Neural progenitor cell (in vitro differentiated cells): ENCODE measurements around the gene DYNLT5. TPM values are rescaled to one million over a fixed set of nuclear protein-coding genes. Genes with fewer than 3 reads are reported as not detected.
"Not testable (repeated sequence)": the region's sequence is repeated elsewhere in the genome, so short reads cannot be mapped to it uniquely, and the experiment has no call there.

ENCODE experiments used
- DNase-seq: peaks from one replicate; pipeline ENCODE4 v3.0.0-alpha.2; 2016; ENCODE audit warnings: low spot score
- H2AFZ ChIP-seq: fragments of 200-600 bp; sonication (generic); replicated peaks from 2 replicates; pipeline ENCODE4 v1.6.1; 2016; ENCODE audit warnings: antibody characterized with exemption
- H3F3A ChIP-seq: fragments of 200-600 bp; sonication (generic); 2 replicates; pipeline ENCODE4 v1.6.1; 2016; ENCODE audit warnings: antibody characterized with exemption, low read depth
- H3K27ac ChIP-seq: fragments of 200-600 bp; sonication (generic); 2 replicates; pipeline ENCODE4 v1.5.1; 2016; ENCODE audit warnings: mild to moderate bottlenecking
- H3K27me3 ChIP-seq: fragments of 200-600 bp; sonication (generic); 2 replicates; pipeline ENCODE4 v1.6.1; 2016; ENCODE audit warnings: mild to moderate bottlenecking, moderate library complexity
- H3K36me3 ChIP-seq: fragments of 200-600 bp; sonication (generic); 2 replicates; pipeline ENCODE4 v1.5.1; 2016
- H3K4me1 ChIP-seq: fragments of 200-600 bp; sonication (generic); 2 replicates; pipeline ENCODE4 v1.6.1; 2016; ENCODE audit warnings: mixed run types
- H3K4me2 ChIP-seq: fragments of 200-600 bp; sonication (generic); 2 replicates; pipeline ENCODE4 v1.6.1; 2016
- H3K4me3 ChIP-seq: fragments of 200-600 bp; sonication (generic); 2 replicates; pipeline ENCODE4 v1.5.1; 2016
- H3K79me2 ChIP-seq: fragments of 200-600 bp; sonication (generic); 2 replicates; pipeline ENCODE4 v1.6.1; 2016; ENCODE audit warnings: low read depth
- H3K9ac ChIP-seq: fragments of 200-600 bp; sonication (generic); 2 replicates; pipeline ENCODE4 v1.6.1; 2016
- H3K9me3 ChIP-seq: fragments of 200-600 bp; sonication (generic); 2 replicates; pipeline ENCODE4 v1.5.1; 2016; ENCODE audit warnings: low read depth
- H4K20me1 ChIP-seq: fragments of 200-600 bp; sonication (generic); 2 replicates; pipeline ENCODE4 v1.6.1; 2016; ENCODE audit warnings: low read depth
- H3K27ac Mint-ChIP-seq: 3 replicates; pipeline ENCODE4 v1.8.0; 2021; ENCODE audit warnings: mixed read lengths
- H3K27me3 Mint-ChIP-seq: 2 replicates; pipeline ENCODE4 v1.8.0; 2022; ENCODE audit warnings: low read depth, mild to moderate bottlenecking, inconsistent platforms, moderate library complexity, mixed read lengths; ENCODE audit not compliant: insufficient read depth
- H3K36me3 Mint-ChIP-seq: 3 replicates; pipeline ENCODE4 v1.8.0; 2021; ENCODE audit warnings: mixed read lengths
- H3K4me1 Mint-ChIP-seq: 3 replicates; pipeline ENCODE4 v1.8.0; 2021; ENCODE audit warnings: mixed read lengths
- H3K4me3 Mint-ChIP-seq: 3 replicates; pipeline ENCODE4 v1.8.0; 2021; ENCODE audit warnings: mild to moderate bottlenecking, moderate library complexity, mixed read lengths
- H3K9me3 Mint-ChIP-seq: 3 replicates; pipeline ENCODE4 v1.8.0; 2020; ENCODE audit warnings: mixed read lengths
- EZH2 ChIP-seq: fragments of 200-600 bp; sonication (generic); IDR thresholded peaks from 2 replicates; pipeline ENCODE4 v1.6.1; 2017; ENCODE audit warnings: antibody characterized with exemption, mild to moderate bottlenecking, moderate library complexity
- EZH2phosphoT487 ChIP-seq: fragments of 200-600 bp; sonication (generic); IDR thresholded peaks from 2 replicates; pipeline ENCODE4 v1.6.1; 2017; ENCODE audit warnings: antibody characterized with exemption
- total RNA-seq: library from RNA; depleted of rRNA; stranded (reverse); fragments of >200 nt; gene quantifications from 2 replicates; pipeline ENCODE4 v1.2.3, GENCODE V29; 2015; ENCODE audit warnings: low replicate concordance
- TF ChIP-seq, protein P1 (sequence below): fragments of 200-600 bp; sonication (generic); IDR thresholded peaks from 2 replicates; pipeline ENCODE4 v1.5.1; 2017; ENCODE audit warnings: antibody characterized with exemption, mild to moderate bottlenecking

DYNLT5 gene
- total RNA-seq, 1 donor from 2014 or later, result 0.22 TPM

DNA sequence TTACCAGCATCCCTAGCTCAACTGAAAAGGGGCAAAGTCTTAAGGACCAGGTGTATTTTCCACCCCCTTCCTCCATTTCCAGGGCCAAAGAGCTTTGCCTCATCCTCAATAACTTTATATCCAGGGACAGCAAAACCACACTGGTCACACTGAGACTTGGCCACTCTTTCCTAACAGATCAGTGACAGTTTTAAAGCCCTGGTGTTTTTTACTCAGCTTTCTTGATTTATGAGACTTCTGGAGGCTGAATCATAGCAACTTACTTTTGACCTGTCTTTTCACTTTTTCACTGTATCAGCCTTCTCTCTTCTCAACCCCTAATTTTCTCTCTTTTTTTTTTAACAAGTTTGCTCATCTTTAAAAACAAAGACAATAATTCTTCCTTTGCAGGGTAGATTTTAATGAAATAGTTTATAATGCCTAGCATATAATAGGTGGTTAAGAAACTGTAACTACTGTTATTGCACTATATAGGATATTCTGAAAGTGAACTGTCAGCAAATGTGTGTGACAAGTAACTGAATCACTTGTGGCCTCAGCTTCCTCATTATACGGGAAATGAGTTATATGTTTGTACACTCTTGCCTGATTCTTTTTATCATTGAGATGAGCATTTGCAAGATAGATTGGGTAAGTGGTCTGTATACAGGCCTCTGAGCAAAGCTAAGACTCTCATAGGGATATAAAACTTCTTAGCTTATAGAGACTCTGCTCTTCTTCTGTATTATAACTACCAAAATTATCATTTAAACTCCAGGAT is 19.7 kb upstream of the DYNLT5 start:
- no peaks in the 10 kb centered on the region for H3K4me1 Mint-ChIP-seq
- no peak overlapping the region for H3K27ac Mint-ChIP-seq
- H3K4me1 ChIP-seq, result no peaks in the 10 kb centered on the region
- no peaks in the 10 kb centered on the region for H3K27me3 Mint-ChIP-seq
- no peaks in the 10 kb centered on the region for H3K27me3 ChIP-seq
- no peaks in the 10 kb centered on the region for H3K9me3 Mint-ChIP-seq
- H3F3A ChIP-seq, result no peaks in the 10 kb centered on the region
- no peak overlapping the region for H3K4me3 ChIP-seq
- H3K27ac ChIP-seq, result no peak overlapping the region
- no peak overlapping the region for H3K4me3 Mint-ChIP-seq
- no peaks in the 10 kb centered on the region for H3K79me2 ChIP-seq
- H2AFZ ChIP-seq, result no peak overlapping the region
- H4K20me1 ChIP-seq, result no peaks in the 10 kb centered on the region
- no peak overlapping the region for H3K9ac ChIP-seq
- H3K4me2 ChIP-seq, result no peak overlapping the region
- no peaks in the 10 kb centered on the region for H3K36me3 ChIP-seq
- no peaks in the 10 kb centered on the region for H3K36me3 Mint-ChIP-seq
- no peak for DNase-seq
- H3K9me3 ChIP-seq, result no peaks in the 10 kb centered on the region
- TF ChIP-seq, protein P1, sequence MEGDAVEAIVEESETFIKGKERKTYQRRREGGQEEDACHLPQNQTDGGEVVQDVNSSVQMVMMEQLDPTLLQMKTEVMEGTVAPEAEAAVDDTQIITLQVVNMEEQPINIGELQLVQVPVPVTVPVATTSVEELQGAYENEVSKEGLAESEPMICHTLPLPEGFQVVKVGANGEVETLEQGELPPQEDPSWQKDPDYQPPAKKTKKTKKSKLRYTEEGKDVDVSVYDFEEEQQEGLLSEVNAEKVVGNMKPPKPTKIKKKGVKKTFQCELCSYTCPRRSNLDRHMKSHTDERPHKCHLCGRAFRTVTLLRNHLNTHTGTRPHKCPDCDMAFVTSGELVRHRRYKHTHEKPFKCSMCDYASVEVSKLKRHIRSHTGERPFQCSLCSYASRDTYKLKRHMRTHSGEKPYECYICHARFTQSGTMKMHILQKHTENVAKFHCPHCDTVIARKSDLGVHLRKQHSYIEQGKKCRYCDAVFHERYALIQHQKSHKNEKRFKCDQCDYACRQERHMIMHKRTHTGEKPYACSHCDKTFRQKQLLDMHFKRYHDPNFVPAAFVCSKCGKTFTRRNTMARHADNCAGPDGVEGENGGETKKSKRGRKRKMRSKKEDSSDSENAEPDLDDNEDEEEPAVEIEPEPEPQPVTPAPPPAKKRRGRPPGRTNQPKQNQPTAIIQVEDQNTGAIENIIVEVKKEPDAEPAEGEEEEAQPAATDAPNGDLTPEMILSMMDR, result no peak
- TF ChIP-seq EZH2phosphoT487 (no peak), EZH2 (no peak)

DNA sequence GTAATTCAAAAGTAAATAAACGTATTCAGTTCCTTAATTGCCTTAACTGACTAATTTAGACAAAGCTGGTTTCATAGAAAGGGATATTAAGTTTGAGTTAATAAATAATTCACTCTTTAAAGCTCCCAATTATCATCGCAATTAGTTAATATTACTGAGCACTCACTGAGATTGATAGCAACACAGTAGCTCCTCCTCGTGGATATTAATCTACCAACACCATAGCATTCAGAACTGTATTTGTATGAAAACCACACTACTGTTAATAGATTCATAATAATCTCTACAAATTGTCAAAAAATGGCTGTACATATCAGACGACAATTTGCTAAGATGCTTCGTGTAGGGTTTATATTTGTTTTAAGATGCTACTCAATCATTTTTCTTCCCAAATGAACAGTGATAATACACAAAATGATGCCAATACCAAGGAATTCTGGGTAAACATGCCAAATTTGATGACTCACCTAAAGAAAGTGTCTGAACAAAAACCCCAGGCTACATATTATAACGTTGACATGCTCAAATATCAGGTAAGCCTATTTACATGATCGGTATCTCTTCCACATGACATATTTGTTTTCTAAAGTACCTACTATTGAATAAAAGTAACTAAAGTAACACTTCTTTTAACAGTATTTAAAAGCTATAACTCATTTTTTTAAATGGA is 18.8 kb upstream of the DYNLT5 start:
- no peaks in the 10 kb centered on the region for H3K9me3 ChIP-seq
- no peak overlapping the region for H2AFZ ChIP-seq
- Mint-ChIP-seq H3K4me1 (no peaks in the 10 kb centered on the region), H3K4me3 (no peak overlapping the region), H3K9me3 (no peaks in the 10 kb centered on the region), H3K27ac (no peak overlapping the region), H3K27me3 (no peaks in the 10 kb centered on the region), H3K36me3 (no peaks in the 10 kb centered on the region)
- no peak overlapping the region for H3K27ac ChIP-seq
- no peaks in the 10 kb centered on the region for H3K36me3 ChIP-seq
- H3K27me3 ChIP-seq, result no peaks in the 10 kb centered on the region
- no peak for DNase-seq
- H3F3A ChIP-seq, result no peaks in the 10 kb centered on the region
- H3K9ac ChIP-seq, result no peak overlapping the region
- H4K20me1 ChIP-seq, result no peaks in the 10 kb centered on the region
- no peak for TF ChIP-seq EZH2phosphoT487
- TF ChIP-seq, protein P1, result no peak
- no peak for TF ChIP-seq EZH2
- H3K4me3 ChIP-seq, result no peak overlapping the region
- H3K4me1 ChIP-seq, result no peaks in the 10 kb centered on the region
- H3K4me2 ChIP-seq, result no peak overlapping the region
- H3K79me2 ChIP-seq, result no peaks in the 10 kb centered on the region

DNA sequence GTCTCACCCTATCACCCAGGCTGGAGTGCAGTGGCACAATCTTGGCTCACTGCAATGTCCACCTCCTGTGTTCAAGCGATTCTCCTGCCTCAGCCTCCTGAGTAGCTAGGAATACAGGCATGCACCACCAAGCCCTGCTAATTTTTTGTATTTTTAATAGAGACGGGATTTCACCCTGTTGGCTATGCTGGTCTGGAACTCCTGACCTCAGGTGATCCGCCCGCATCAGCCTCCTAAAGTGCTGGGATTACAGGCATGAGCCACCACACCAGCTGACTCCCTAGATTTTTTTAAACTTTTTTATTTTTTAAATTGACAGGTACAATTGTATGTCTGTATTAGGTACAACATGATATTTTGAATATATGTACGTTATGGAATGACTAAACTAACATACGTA is 17.7 kb upstream of the DYNLT5 start:
- not testable (repeated sequence) for H3F3A ChIP-seq, DNase-seq, H3K4me1 Mint-ChIP-seq, H3K27ac Mint-ChIP-seq, H4K20me1 ChIP-seq, H3K79me2 ChIP-seq, H3K36me3 Mint-ChIP-seq, H3K27ac ChIP-seq, H3K4me3 Mint-ChIP-seq, H3K27me3 ChIP-seq, H3K4me2 ChIP-seq, H3K4me1 ChIP-seq, H3K9me3 ChIP-seq, H3K27me3 Mint-ChIP-seq, H2AFZ ChIP-seq, H3K9me3 Mint-ChIP-seq, H3K36me3 ChIP-seq, H3K9ac ChIP-seq, H3K4me3 ChIP-seq

DNA sequence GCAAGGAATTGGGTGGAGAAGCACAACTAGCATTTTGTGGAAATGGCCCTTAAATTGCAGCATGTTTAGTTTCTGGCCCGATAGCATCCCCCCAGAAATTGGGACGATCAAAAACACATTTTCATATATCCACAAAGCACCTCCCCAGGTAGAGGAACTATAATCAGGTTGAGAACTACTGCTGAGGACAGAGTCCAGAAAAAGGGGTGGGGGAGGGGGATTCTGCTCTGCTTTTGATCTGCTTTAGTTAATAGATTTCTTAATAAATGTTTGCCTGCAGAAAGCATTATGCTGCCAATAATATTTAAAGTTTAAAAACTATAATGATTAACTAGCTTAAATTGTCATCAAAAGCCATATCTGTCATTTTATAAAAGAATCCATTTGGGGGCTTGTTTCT is 14.4 kb upstream of the DYNLT5 start:
- Histone ChIP-seq H3K36me3 (no peaks in the 10 kb centered on the region), H2AFZ (no peak overlapping the region), H3K79me2 (no peaks in the 10 kb centered on the region), H3K27me3 (no peaks in the 10 kb centered on the region), H3F3A (no peaks in the 10 kb centered on the region), H4K20me1 (no peaks in the 10 kb centered on the region), H3K27ac (no peak overlapping the region), H3K4me2 (no peak overlapping the region), H3K4me3 (no peak overlapping the region), H3K9me3 (no peaks in the 10 kb centered on the region), H3K9ac (no peak overlapping the region), H3K4me1 (no peaks in the 10 kb centered on the region)
- H3K27me3 Mint-ChIP-seq, result peaks cover 3% of the 10 kb centered on the region
- no peak for DNase-seq
- TF ChIP-seq, protein P1, result no peak
- TF ChIP-seq EZH2phosphoT487 (no peak), EZH2 (no peak)
- no peaks in the 10 kb centered on the region for H3K36me3 Mint-ChIP-seq
- H3K4me3 Mint-ChIP-seq, result no peak overlapping the region
- peaks cover 5% of the 10 kb centered on the region for H3K4me1 Mint-ChIP-seq
- H3K9me3 Mint-ChIP-seq, result peaks cover 3% of the 10 kb centered on the region
- H3K27ac Mint-ChIP-seq, result no peak overlapping the region
